HepG2 (cell line): ENCODE measurements around the gene STIM2. TPM values are rescaled to one million over a fixed set of nuclear protein-coding genes. Genes with fewer than 3 reads are reported as not detected.

ENCODE experiments used
- ATAC-seq: fragments of 200-7000 bp; cut with Tn5 transposase; 3 replicates; pipeline ENCODE4 v1.9.1; 2020; ENCODE audit warnings: mild to moderate bottlenecking, moderate library complexity
- BruUV-seq: library from RNA; stranded (reverse); fragments of 400-500 nt; replicated peaks from 2 replicates; lab custom pipeline; 2021; lab: Mats Ljungman, UMichigan
- CTCF ChIA-PET: fragments of 300-600 bp; formaldehyde crosslinking; extraction: SDS; loops from one replicate; lab custom pipeline; 2021; ENCODE audit warnings: low total read pairs, inconsistent platforms, low intra/inter-chr PET ratio; lab: Yijun Ruan, JAX
- POLR2A ChIA-PET: fragments of 350-600 bp; sonication (Branson Sonifier 250); formaldehyde crosslinking; loops from one replicate; lab custom pipeline; 2020; ENCODE audit warnings: antibody characterized with exemption, inconsistent platforms; lab: Yijun Ruan, JAX
- DNase-seq: peaks from one replicate; pipeline ENCODE4 v3.0.0-alpha.2; 2015; ENCODE audit warnings: low spot score
- FAIRE-seq: peaks from 3 replicates; lab custom pipeline; 2011; peaks lifted over from hg19 to GRCh38; lab: Jason Lieb, UNC
- H2AFZ ChIP-seq: one replicate; pipeline ENCODE4 v1.6.1; 2011; ENCODE audit warnings: low read length, inconsistent platforms
- H3K27ac ChIP-seq: fragments of 300-600 bp; 3 replicates; pipeline ENCODE4 v1.8.0; 2011; ENCODE audit warnings: mixed run types, mild to moderate bottlenecking, mixed read lengths, low read length, inconsistent platforms; ENCODE audit not compliant: insufficient read depth; ENCODE audit errors: extremely low read length
- H3K27me3 ChIP-seq, 2 experiments: fragments of 200-600 bp in 1 of 2; 2 replicates in 1 of 2; 3 replicates in 1 of 2; pipeline versions ENCODE4 v1.6.0 to v1.8.0; 2011; ENCODE audit warnings: low read length in 2 of 2, mild to moderate bottlenecking in 2 of 2, moderate library complexity in 2 of 2, inconsistent platforms in 1 of 2; ENCODE audit not compliant: insufficient read depth in 2 of 2, control insufficient read depth in 1 of 2
- H3K36me3 ChIP-seq, 2 experiments: fragments of 200-600 bp in 1 of 2; replicated peaks in 1 of 2; 2 replicates in 1 of 2; 3 replicates in 1 of 2; pipeline versions ENCODE4 v1.5.1 to v1.8.0; 2011; ENCODE audit warnings: low read length in 2 of 2, inconsistent platforms in 1 of 2; ENCODE audit not compliant: insufficient read depth in 2 of 2, control insufficient read depth in 1 of 2
- H3K4me1 ChIP-seq: 2 replicates; pipeline ENCODE4 v1.5.1; 2012; ENCODE audit warnings: low read length, inconsistent platforms; ENCODE audit not compliant: insufficient read depth
- H3K4me2 ChIP-seq: 2 replicates; pipeline ENCODE4 v1.6.0; 2011; ENCODE audit warnings: low read depth, low read length, inconsistent platforms
- H3K4me3 ChIP-seq, 3 experiments: fragments of 200-600 bp in 1 of 3; sonication (generic), shearing (Covaris generic) in 1 of 3; replicated peaks in 1 of 3; 2 replicates each; pipeline ENCODE4 v1.5.1; 2011 to 2016; ENCODE audit warnings: low read length in 3 of 3, inconsistent platforms in 2 of 3, low read depth in 2 of 3, mild to moderate bottlenecking in 2 of 3, control low read depth in 1 of 3, mixed read lengths in 1 of 3; ENCODE audit not compliant: insufficient read depth in 1 of 3
- H3K79me2 ChIP-seq: one replicate; pipeline ENCODE4 v1.6.1; 2011; ENCODE audit warnings: low read length, inconsistent platforms; ENCODE audit not compliant: insufficient read depth
- H3K9ac ChIP-seq: 2 replicates; pipeline ENCODE4 v1.6.0; 2011; ENCODE audit warnings: mild to moderate bottlenecking, low read depth, low read length, inconsistent platforms; ENCODE audit not compliant: insufficient read depth
- H3K9me3 ChIP-seq: 2 replicates; pipeline ENCODE4 v1.5.1; 2012; ENCODE audit warnings: mild to moderate bottlenecking, low read length
- H4K20me1 ChIP-seq: 2 replicates; pipeline ENCODE4 v1.6.0; 2011; ENCODE audit warnings: inconsistent platforms, mild to moderate bottlenecking, low read length, moderate library complexity; ENCODE audit not compliant: insufficient read depth
- AKAP8 ChIP-seq: sonication (generic); formaldehyde crosslinking; IDR thresholded peaks from 2 replicates; pipeline ENCODE4 v1.5.1; 2020; ENCODE audit warnings: mild to moderate bottlenecking, missing genetic modification reagents
- ARID2 ChIP-seq: sonication (generic); formaldehyde crosslinking; IDR thresholded peaks from 2 replicates; pipeline ENCODE4 v1.8.1; 2022; ENCODE audit warnings: mild to moderate bottlenecking, missing genetic modification reagents, borderline replicate concordance
- EEA1 ChIP-seq: sonication (generic); formaldehyde crosslinking; IDR thresholded peaks from 2 replicates; pipeline ENCODE4 v1.5.1; 2020; ENCODE audit warnings: mild to moderate bottlenecking, missing genetic modification reagents, borderline replicate concordance
- ELF4 ChIP-seq: sonication (generic); formaldehyde crosslinking; IDR thresholded peaks from 2 replicates; pipeline ENCODE4 v1.5.0; 2020; ENCODE audit warnings: missing genetic modification reagents, mild to moderate bottlenecking, moderate library complexity, borderline replicate concordance
- GTF2F1 ChIP-seq: fragments of 150-350 bp; IDR thresholded peaks from 2 replicates; pipeline ENCODE4 v1.6.1; 2014; ENCODE audit warnings: low read length
- ISL2 ChIP-seq: sonication (generic); formaldehyde crosslinking; IDR thresholded peaks from 2 replicates; pipeline ENCODE4 v1.5.0; 2020; ENCODE audit warnings: missing genetic modification reagents
- MEIS1 ChIP-seq: sonication (generic); formaldehyde crosslinking; IDR thresholded peaks from 2 replicates; pipeline ENCODE4 v1.9.0; 2021; ENCODE audit warnings: mild to moderate bottlenecking, missing genetic modification reagents, moderate library complexity, borderline replicate concordance
- NPAS2 ChIP-seq: sonication (generic); formaldehyde crosslinking; IDR thresholded peaks from 2 replicates; pipeline ENCODE4 v1.8.0; 2022; ENCODE audit warnings: mild to moderate bottlenecking, missing genetic modification reagents, borderline replicate concordance
- PCBP1 ChIP-seq: fragments of 200-400 bp; formaldehyde crosslinking; IDR thresholded peaks from 2 replicates; pipeline ENCODE4 v1.6.1; 2017; ENCODE audit warnings: mild to moderate bottlenecking, low read depth, low read length, borderline replicate concordance
- RBM22 ChIP-seq: fragments of 200-400 bp; formaldehyde crosslinking; optimal IDR thresholded peaks from 2 replicates; pipeline ENCODE3; 2017; ENCODE audit warnings: mild to moderate bottlenecking, low read length, moderate library complexity
- TCF7 ChIP-seq: sonication (generic); IDR thresholded peaks from 2 replicates; pipeline ENCODE4 v1.6.1; 2016; ENCODE audit warnings: antibody characterized with exemption, low read depth
- ZBTB46 ChIP-seq: sonication (generic); formaldehyde crosslinking; IDR thresholded peaks from 2 replicates; pipeline ENCODE4 v1.4.0; 2020; ENCODE audit warnings: mild to moderate bottlenecking, missing genetic modification reagents, borderline replicate concordance
- ZBTB7B ChIP-seq: sonication (generic); formaldehyde crosslinking; IDR thresholded peaks from 2 replicates; pipeline ENCODE4 v1.4.0; 2020; ENCODE audit warnings: missing genetic modification reagents
- ZFP36L2 ChIP-seq: sonication (generic); formaldehyde crosslinking; IDR thresholded peaks from 2 replicates; pipeline ENCODE4 v1.4.0; 2020; ENCODE audit warnings: missing genetic modification reagents
- ZNF24 ChIP-seq: fragments of 450-650 bp; IDR thresholded peaks from 2 replicates; pipeline ENCODE4 v1.6.1; 2017; ENCODE audit warnings: antibody characterized with exemption, mild to moderate bottlenecking
- ZNF343 ChIP-seq: sonication (generic); formaldehyde crosslinking; IDR thresholded peaks from 2 replicates; pipeline ENCODE4 v1.4.0; 2020; ENCODE audit warnings: mild to moderate bottlenecking, missing genetic modification reagents
- ZNF546 ChIP-seq: sonication (generic); formaldehyde crosslinking; conservative IDR thresholded peaks from 2 replicates; pipeline ENCODE4 v1.8.1; 2023; ENCODE audit warnings: mild to moderate bottlenecking, missing genetic modification reagents
- ZNF788 ChIP-seq: sonication (generic); formaldehyde crosslinking; IDR thresholded peaks from 2 replicates; pipeline ENCODE4 v1.5.0; 2020; ENCODE audit warnings: mild to moderate bottlenecking, missing genetic modification reagents, borderline replicate concordance
- ZNF878 ChIP-seq: sonication (generic); formaldehyde crosslinking; IDR thresholded peaks from 2 replicates; pipeline ENCODE4 v1.8.1; 2023; ENCODE audit warnings: mild to moderate bottlenecking, missing genetic modification reagents, moderate library complexity
- WGBS: methylation state at CpG from one replicate; pipeline ENCODE4 v1.1.6; 2017; ENCODE audit warnings: low lambda C conversion rate; 5-methylcytosine and 5-hydroxymethylcytosine counted together
- in situ Hi-C: cut with HindIII; loops from 2 replicates; pipeline ENCODE4 v1.10.0; 2017; ENCODE audit warnings: low pct_unique_long_range_greater_than_20kb; ENCODE audit not compliant: extremely low pct_ligation_motif_present
- intact Hi-C: fragments of 100-400 bp; cut with micrococcal nuclease; formaldehyde crosslinking; loops from one replicate; pipeline ENCODE4 v1.10.0; 2022; ENCODE audit not compliant: unreplicated experiment
- polyA plus RNA-seq, 8 experiments: library from polyadenylated mRNA; depleted of rRNA in 3 of 8; stranded (reverse) in 7 of 8; unstranded in 1 of 8; fragments of >200 nt; fragmentation: Illumina TruSeq in 4 of 8; extraction: Trizol in 4 of 8; gene quantifications; 2 replicates each; pipeline versions ENCODE4 v1.2.1 to v1.2.3, GENCODE V29; 2011 to 2016; ENCODE audit warnings: low read depth in 4 of 8, missing spikeins in 1 of 8, mixed read lengths in 1 of 8; ENCODE audit not compliant: insufficient read depth in 1 of 8
- total RNA-seq, 5 experiments: library from RNA; depleted of rRNA; stranded (reverse); fragments of >200 nt; fragmentation: Illumina TruSeq; extraction: Trizol; gene quantifications; 2 replicates each; pipeline ENCODE4 v1.2.3, GENCODE V29; 2016; ENCODE audit warnings: low read depth in 1 of 5

STIM2 gene
- total and polyA plus RNA-seq, 2 of the 13 experiments (the other 11 are each of a cell fraction or from before 2014, with no cell fraction given) = 19.3 to 19.4 TPM

- CTCF ChIA-PET = no interaction called here
- Histone ChIP-seq H3K79me2 (no peaks in the 10 kb centered on the region), H3K9me3 (no peaks in the 10 kb centered on the region)
- TF ChIP-seq ELF4 (CRISPR knock-in tag) (no peak), NPAS2 (no peak), RBM22 (no peak), AKAP8 (CRISPR knock-in tag) (no peak), ARID2 (no peak), MEIS1 (CRISPR knock-in tag) (no peak), ZFP36L2 (CRISPR knock-in tag) (no peak), PCBP1 (no peak), EEA1 (no peak), TCF7 (no peak), ZNF878 (CRISPR knock-in tag) (no peak), ISL2 (CRISPR knock-in tag) (no peak), ZNF24 (no peak), ZNF546 (CRISPR knock-in tag) (no peak), ZBTB46 (CRISPR knock-in tag) (no peak), ZNF343 (CRISPR knock-in tag) (no peak), GTF2F1 (no peak), ZBTB7B (no peak), ZNF788 (CRISPR knock-in tag) (no peak)
- TF ChIP-seq, all 625 proteins: peak for 0
- H3K27me3 ChIP-seq = no peaks in the 10 kb centered on the region
- no peak overlapping the region for H3K9ac ChIP-seq
- H3K4me3 ChIP-seq = no peak overlapping the region
- WGBS = 94% methylated on average over 5 of the region's 5 CpGs
- no peak for ATAC-seq
- H3K36me3 ChIP-seq = no peaks in the 10 kb centered on the region
- H3K4me1 ChIP-seq = no peaks in the 10 kb centered on the region
- no TSS peak for BruUV-seq
- H4K20me1 ChIP-seq = no peaks in the 10 kb centered on the region
- intact Hi-C loops = no loop called here
- H2AFZ ChIP-seq = no peak overlapping the region
- POLR2A ChIA-PET = no interaction called here
- H3K4me2 ChIP-seq = no peak overlapping the region
- DNase-seq = no peak
- no peak for FAIRE-seq
- in situ Hi-C loops = no loop called here
- no peak overlapping the region for H3K27ac ChIP-seq
These were observed 48.7 kb downstream of the STIM2 start for GRCh38 chr4:26909369-26909768.
